Esophagus (tissue), 2 donors: ENCODE measurements around the gene MUC21. TPM values are rescaled to one million over a fixed set of nuclear protein-coding genes. Genes with fewer than 3 reads are reported as not detected.
"Not testable (repeated sequence)": the region's sequence is repeated elsewhere in the genome, so short reads cannot be mapped to it uniquely, and the experiment has no call there.

Experiments
- H3K27ac ChIP-seq, 2 donors: one replicate each; pipeline ENCODE4 v1.5.1; 2013; ENCODE audit warnings: low read depth in 2 of 2, mild to moderate bottlenecking in 2 of 2, inconsistent platforms in 1 of 2, low read length in 1 of 2, moderate library complexity in 1 of 2
- H3K27me3 ChIP-seq, 2 donors: one replicate each; pipeline ENCODE4 v1.6.1; 2013; ENCODE audit warnings: low read length in 2 of 2, control low read depth in 1 of 2, mild to moderate bottlenecking in 1 of 2; ENCODE audit not compliant: insufficient read depth in 2 of 2, control insufficient read depth in 1 of 2
- H3K36me3 ChIP-seq, 2 donors: one replicate each; pipeline ENCODE4 v1.6.1; 2013; ENCODE audit warnings: low read length in 1 of 2; ENCODE audit not compliant: control insufficient read depth in 2 of 2, insufficient read depth in 2 of 2
- H3K4me1 ChIP-seq, 2 donors: one replicate each; pipeline ENCODE4 v1.6.1; 2013; ENCODE audit warnings: low read length in 1 of 2; ENCODE audit not compliant: control insufficient read depth in 2 of 2, insufficient read depth in 2 of 2
- H3K4me3 ChIP-seq, 2 donors: one replicate each; pipeline ENCODE4 v1.5.1; 2013; ENCODE audit warnings: low read length in 2 of 2, mild to moderate bottlenecking in 2 of 2, low read depth in 1 of 2, moderate library complexity in 1 of 2
- H3K9me3 ChIP-seq, 2 donors: one replicate each; pipeline ENCODE4 v1.6.1; 2013; ENCODE audit warnings: mild to moderate bottlenecking in 2 of 2, low read depth in 1 of 2, low read length in 1 of 2, moderate library complexity in 1 of 2; ENCODE audit not compliant: control insufficient read depth in 2 of 2, insufficient read depth in 1 of 2
- WGBS, 2 donors: extraction: QIAGEN DNeasy Blood & Tissue Kit; methylation state at CpG; one replicate each; pipeline ENCODE4 v1.1.7; 2013; 5-methylcytosine and 5-hydroxymethylcytosine counted together
- polyA plus RNA-seq, 2 donors: library from polyadenylated mRNA; stranded (reverse); fragments of 200-250 nt; gene quantifications; one replicate each; pipeline ENCODE4 v1.2.3, GENCODE V29; 2013
- donor health status: healthy with polysubstance abuse.
- donor health status: Bipolar disorder and iron deficiency.

Gene MUC21
- polyA plus RNA-seq, 2 donors = 912 to 1,484 TPM

DNA sequence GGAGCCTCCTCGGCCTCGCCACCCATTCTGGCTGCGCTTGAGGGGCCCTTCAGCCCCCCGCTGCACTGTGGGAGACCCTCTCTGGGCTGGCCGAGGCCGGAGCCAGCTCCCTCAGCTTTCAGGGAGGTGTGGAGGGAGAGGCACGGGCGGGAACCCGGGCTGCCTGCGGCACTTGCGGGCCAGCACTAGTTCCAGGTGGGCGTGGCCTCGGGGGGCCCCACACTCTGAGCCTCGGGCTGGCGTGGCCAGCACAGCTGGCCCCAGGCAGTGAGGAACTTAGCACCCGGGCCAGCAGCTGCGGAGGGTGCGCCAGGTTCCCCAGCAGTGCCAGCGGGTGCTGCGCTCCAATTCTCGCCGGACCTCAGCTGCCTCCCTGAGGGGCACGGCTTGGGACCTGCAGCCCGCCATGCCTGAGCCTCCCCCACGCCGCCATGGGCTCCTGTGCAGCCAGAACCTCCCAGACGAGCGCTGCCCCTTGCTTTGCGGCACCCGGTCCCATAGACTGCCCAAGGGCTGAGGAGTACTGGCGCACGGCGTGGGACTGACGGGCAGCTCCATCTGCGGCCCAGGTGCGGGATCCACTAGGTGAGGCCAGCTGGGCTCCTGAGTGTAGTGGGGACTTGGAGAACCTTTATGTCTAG lies 33.3 kb downstream of the MUC21 start:
- no peaks in the 10 kb centered on the region for H3K36me3 ChIP-seq
- no peaks in the 10 kb centered on the region for H3K4me1 ChIP-seq
- 83 to 91% methylated on average over 34 to 36 of the region's 36 CpGs for WGBS, 2 donors
- peaks cover 0 to 2% of the 10 kb centered on the region in 2 donors for H3K27me3 ChIP-seq
- H3K9me3 ChIP-seq = peaks cover 3 to 5% of the 10 kb centered on the region in 2 donors
- no peak overlapping the region for H3K4me3 ChIP-seq
- H3K27ac ChIP-seq = no peak overlapping the region

DNA sequence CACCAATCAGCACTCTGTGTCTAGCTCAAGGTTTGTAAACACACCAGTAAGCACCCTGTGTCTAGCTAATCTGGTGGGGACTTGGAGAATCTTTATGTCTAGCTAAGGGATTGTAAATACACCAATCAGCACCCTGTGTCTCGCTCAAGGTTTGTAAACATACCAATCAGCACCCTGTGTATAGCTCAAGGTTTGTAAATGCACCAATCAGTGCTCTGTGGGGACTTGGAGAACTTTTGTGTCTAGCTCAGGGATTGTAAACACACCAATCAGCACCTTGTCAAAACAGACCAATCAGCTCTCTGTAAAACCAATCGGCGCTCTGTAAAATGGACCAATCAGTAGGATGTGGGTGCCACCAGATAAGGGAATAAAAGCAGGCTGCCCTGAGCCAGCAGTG lies 33.9 kb downstream of the MUC21 start:
- not testable (repeated sequence) for H3K4me3 ChIP-seq, H3K9me3 ChIP-seq, H3K27ac ChIP-seq, H3K4me1 ChIP-seq, H3K36me3 ChIP-seq, H3K27me3 ChIP-seq
- WGBS, 2 donors = 88 to 93% methylated on average over 3 of the region's 3 CpGs

DNA sequence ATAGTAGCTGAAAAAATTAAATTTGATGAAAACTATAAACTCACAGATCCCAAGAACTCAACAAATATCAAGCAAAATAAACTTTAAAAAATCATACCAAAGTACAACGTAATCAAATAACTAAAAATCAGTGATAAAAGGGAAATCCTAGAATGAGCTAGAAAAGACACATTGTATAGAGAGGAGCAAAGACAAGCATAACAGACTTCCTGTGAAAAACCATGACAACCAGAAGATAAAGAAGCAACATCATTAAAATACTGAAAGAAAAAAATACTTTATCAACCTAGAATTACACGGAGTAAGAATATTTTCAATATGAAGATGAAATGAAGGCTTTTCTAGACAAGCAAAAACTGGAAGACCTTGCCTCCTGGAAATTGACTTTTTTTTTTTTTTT lies 36.5 kb downstream of the MUC21 start:
- no peak overlapping the region for H3K4me3 ChIP-seq
- H3K27ac ChIP-seq = no peak overlapping the region
- H3K9me3 ChIP-seq = peaks cover 3 to 5% of the 10 kb centered on the region in 2 donors
- H3K27me3 ChIP-seq = no peaks in the 10 kb centered on the region
- WGBS, 2 donors = 64 to 75% methylated on average over 2 of the region's 2 CpGs
- no peaks in the 10 kb centered on the region for H3K36me3 ChIP-seq
- no peaks in the 10 kb centered on the region for H3K4me1 ChIP-seq

DNA sequence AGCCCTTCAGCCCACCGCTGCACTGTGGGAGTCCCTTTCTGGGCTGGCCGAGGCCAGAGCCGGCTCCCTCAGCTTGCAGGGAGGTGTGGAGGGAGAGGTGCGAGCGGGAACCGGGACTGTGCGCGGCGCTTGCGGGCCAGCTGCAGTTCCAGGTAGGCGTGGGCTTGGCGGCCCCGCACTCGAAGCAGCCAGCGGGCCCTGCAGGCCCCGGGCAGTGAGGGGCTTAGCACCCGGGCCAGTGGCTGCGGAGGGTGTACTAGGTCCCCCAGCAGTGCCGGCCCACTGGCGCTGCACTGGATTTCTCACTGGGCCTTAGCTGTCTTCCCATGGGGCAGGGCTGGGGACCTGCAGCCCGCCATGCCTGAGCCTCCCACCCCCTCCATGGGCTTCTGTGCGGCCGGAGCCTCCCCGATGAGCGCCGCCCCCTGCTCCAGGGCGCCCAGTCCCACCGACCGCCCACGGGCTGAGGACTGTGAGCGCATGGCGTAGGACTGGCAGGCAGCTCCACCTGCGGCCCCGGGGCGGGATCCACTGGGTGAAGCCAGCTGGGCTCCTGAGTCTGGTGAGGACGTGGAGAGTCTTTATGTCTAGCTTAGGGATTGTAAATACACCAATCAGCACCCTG lies 37.2 kb downstream of the MUC21 start:
- WGBS, 2 donors = 72 to 79% methylated on average over 25 to 36 of the region's 36 CpGs
- H3K9me3 ChIP-seq, H3K36me3 ChIP-seq, H3K27ac ChIP-seq, H3K4me1 ChIP-seq, H3K27me3 ChIP-seq: not testable (repeated sequence)
- H3K4me3 ChIP-seq = peak overlapping the region in 1 of 2 donors; percentile 7

DNA sequence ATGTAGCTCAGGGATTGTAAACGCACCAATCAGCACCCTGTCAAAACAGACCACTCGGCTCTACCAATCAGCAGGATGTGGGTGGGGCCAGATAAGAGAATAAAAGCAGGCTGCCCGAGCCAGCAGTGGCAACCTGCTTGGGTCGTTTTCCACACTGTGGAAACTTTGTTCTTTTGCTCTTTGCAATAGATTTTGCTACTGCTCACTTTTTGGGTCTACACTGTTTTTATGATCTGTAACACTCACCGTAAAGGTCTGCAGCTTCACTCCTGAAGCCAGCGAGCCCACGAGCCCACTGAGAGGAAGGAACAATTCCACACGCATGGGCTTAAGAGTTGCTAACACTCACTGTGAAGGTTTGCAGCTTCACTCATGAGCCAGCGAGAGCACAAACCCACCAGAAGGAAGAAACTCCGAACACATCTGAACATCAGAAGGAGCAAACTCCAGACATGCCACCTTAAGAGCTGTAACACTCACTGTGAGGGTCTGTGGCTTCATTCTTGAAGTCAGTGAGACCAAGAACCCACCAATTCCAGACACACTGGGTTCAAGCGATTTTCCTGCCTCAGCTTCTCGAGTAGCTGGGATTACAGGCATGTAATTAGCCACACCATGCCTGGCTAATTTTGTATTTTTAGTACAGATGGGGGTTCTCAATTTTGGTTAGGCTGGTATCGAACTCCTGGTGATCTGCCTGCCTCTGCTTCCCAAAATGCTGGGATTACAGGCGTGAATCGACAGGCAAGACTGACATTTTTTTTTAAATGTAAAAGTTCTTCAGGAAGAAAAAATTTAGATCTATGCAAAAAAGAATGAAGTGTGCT lies 38.4 kb downstream of the MUC21 start:
- H3K27ac ChIP-seq, H3K36me3 ChIP-seq, H3K4me3 ChIP-seq, H3K4me1 ChIP-seq, H3K9me3 ChIP-seq, H3K27me3 ChIP-seq: not testable (repeated sequence)
- 83 to 89% methylated on average over 14 to 15 of the region's 15 CpGs for WGBS, 2 donors

DNA sequence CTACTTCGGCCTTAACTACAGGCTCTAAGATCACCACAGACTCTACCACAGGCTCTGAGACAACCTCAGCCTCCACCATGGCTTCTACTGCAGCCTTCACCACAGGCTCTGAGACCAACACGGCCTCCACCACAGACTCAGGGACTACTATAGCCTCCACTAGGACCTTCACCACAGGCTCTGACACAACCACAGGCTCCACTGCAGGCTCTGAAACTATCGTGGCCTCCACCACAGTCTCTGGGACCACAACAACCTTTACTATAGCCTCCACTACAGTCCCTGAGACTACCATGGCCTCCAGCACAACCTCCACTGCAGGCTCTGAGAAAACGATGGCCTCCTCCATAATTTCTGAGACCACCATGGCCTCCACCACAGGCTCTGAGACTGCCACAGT lies 42.1 kb downstream of the MUC21 start:
- H3K4me1 ChIP-seq = no peaks in the 10 kb centered on the region
- no peaks in the 10 kb centered on the region for H3K9me3 ChIP-seq
- no peak overlapping the region for H3K27ac ChIP-seq
- no peaks in the 10 kb centered on the region for H3K36me3 ChIP-seq
- WGBS, 2 donors = 81 to 82% methylated on average over 4 of the region's 4 CpGs
- H3K27me3 ChIP-seq = no peaks in the 10 kb centered on the region
- no peak overlapping the region for H3K4me3 ChIP-seq

DNA sequence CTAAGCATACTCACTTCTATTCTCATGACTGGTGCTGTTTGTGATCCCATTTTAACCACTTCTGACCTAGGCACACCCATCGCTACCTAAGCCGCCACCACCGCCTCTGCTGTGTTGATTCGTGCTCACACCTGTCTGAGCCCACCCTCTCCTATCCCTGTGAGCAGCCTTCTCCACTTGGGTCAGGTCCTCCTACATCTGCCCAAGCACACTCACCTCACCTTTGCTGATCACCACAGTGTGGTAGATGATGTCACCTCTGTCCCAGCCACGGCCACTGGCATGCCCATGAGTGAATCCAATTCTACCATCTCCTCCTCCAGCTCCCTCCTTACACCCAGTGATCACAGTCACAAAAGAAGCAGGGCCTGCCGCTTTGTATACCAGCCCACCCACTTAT lies 47.6 kb downstream of the MUC21 start:
- Histone ChIP-seq H3K4me3 (no peak overlapping the region), H3K36me3 (no peaks in the 10 kb centered on the region), H3K27ac (no peak overlapping the region), H3K27me3 (no peaks in the 10 kb centered on the region), H3K9me3 (no peaks in the 10 kb centered on the region), H3K4me1 (peaks cover 0 to 1% of the 10 kb centered on the region in 2 donors)
- 81 to 84% methylated on average over 6 of the region's 6 CpGs for WGBS, 2 donors

DNA sequence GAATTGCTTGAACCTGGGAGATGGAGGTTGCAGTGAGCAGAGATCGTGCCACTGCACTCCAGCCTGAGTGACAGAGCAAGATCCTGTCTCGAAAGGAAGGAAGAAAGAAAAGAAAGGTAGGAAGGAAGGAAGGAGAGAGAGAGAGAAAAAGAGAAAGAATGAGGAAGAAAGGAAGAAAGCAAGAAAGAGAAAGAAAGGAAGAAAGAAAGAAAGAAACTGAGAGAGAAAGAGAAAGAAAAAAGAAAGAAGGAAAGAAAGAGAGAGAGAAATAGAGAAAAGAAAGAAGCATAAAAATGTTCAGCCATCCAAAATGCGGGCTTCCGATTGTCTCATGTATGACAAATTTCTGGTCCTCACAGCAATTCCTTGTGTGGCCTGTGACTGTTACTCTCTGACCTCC lies 49.6 kb downstream of the MUC21 start:
- Histone ChIP-seq H3K27ac (no peak overlapping the region), H3K9me3 (no peaks in the 10 kb centered on the region), H3K4me1 (peaks cover 0 to 1% of the 10 kb centered on the region in 2 donors), H3K27me3 (no peaks in the 10 kb centered on the region), H3K4me3 (no peak overlapping the region), H3K36me3 (no peaks in the 10 kb centered on the region)
- WGBS, 2 donors = 91 to 97% methylated on average over 4 of the region's 4 CpGs

DNA sequence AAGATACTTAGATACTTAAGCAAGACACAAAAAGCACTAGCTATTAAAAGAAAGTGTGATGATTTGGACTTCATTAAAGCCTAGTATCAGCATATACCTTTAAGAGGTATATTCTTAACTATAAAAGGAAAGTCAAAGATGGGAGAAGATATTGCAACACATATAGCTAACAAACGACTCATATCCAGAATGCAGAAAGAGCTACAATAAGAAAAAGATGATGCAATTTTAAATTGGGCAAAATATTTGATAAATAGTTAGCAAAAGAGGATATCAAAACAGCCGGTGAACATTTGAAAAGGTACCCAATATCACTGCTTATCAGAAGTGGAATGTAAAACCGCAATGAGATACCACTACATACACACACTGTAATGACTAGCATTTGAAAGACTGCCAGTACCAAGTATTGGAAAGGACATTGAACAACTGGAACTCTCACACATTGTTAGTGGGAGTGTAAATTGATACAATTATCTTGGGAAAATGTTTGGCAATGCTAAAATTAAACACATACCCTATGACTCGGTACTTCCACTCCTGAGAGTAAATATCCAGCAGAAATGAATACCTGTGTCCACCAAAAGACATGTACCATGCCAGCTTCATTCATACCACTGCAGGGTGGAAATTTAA lies 52.5 kb downstream of the MUC21 start:
- peaks cover 0 to 1% of the 10 kb centered on the region in 2 donors for H3K4me1 ChIP-seq
- H3K4me3 ChIP-seq = no peak overlapping the region
- no peaks in the 10 kb centered on the region for H3K36me3 ChIP-seq
- no peaks in the 10 kb centered on the region for H3K9me3 ChIP-seq
- H3K27me3 ChIP-seq = no peaks in the 10 kb centered on the region
- 54 to 71% methylated on average over 4 of the region's 4 CpGs for WGBS, 2 donors
- no peak overlapping the region for H3K27ac ChIP-seq
